A549 (cell line): ENCODE data around the gene CALML3. TPM values are rescaled to one million over a fixed set of nuclear protein-coding genes. Genes with fewer than 3 reads are reported as not detected.

Experiments
- ATAC-seq, 2 experiments: fragments of 200-7000 bp in 1 of 2; fragments of >200 bp in 1 of 2; cut with Nextera tagmentation in 1 of 2; cut with Tn5 transposase in 1 of 2; 3 replicates each; pipeline versions ENCODE4 v1.8.0 to v1.9.1; 2018 to 2020; ENCODE audit warnings: mild to moderate bottlenecking in 1 of 2, moderate library complexity in 1 of 2
- CTCF ChIA-PET: fragments of 300-600 bp; sonication (Branson Sonifier 250); formaldehyde crosslinking; extraction: SDS; loops from one replicate; lab custom pipeline; 2021; ENCODE audit warnings: antibody characterized with exemption, inconsistent platforms; lab: Yijun Ruan, JAX
- POLR2A ChIA-PET: fragments of 350-600 bp; formaldehyde crosslinking; extraction: SDS; loops from one replicate; lab custom pipeline; 2021; ENCODE audit warnings: antibody characterized with exemption, inconsistent platforms; lab: Yijun Ruan, JAX
- DNase-seq, 2 experiments: peaks; one replicate each; pipeline versions ENCODE4 v3.0.0 to v3.0.0-alpha.2; 2011 to 2016; ENCODE audit warnings: low read depth in 1 of 2, low spot score in 1 of 2
- FAIRE-seq: peaks from 2 replicates; lab custom pipeline; 2011; peaks lifted over from hg19 to GRCh38; lab: Jason Lieb, UNC
- H3K27ac ChIP-seq, 2 experiments: fragments of >200 bp; sonication (Bioruptor Twin); formaldehyde crosslinking; 3 replicates each; pipeline ENCODE4 v1.5.1; 2016 to 2017
- H3K4me1 ChIP-seq: fragments of >200 bp; sonication (Bioruptor Twin); formaldehyde crosslinking; 3 replicates; pipeline ENCODE4 v1.6.1; 2016
- H3K4me2 ChIP-seq: fragments of >200 bp; sonication (Bioruptor Twin); formaldehyde crosslinking; 3 replicates; pipeline ENCODE4 v1.6.1; 2016
- H3K4me3 ChIP-seq: fragments of >200 bp; sonication (Bioruptor Twin); formaldehyde crosslinking; 3 replicates; pipeline ENCODE4 v1.5.1; 2016
- H3K9me3 ChIP-seq: fragments of >200 bp; sonication (Bioruptor Twin); formaldehyde crosslinking; 3 replicates; pipeline ENCODE4 v1.6.1; 2016
- BCL3 ChIP-seq: fragments of >200 bp; sonication (Bioruptor Twin); formaldehyde crosslinking; IDR thresholded peaks from 3 replicates; pipeline ENCODE4 v1.6.1; 2016
- CBX8 ChIP-seq: fragments of 200-600 bp; sonication (generic); IDR thresholded peaks from 2 replicates; pipeline ENCODE4 v1.6.1; 2016
- CEBPB ChIP-seq, 2 experiments: fragments of >200 bp in 1 of 2; sonication (Bioruptor Twin) in 1 of 2; formaldehyde crosslinking in 1 of 2; IDR thresholded peaks; 2 replicates each; pipeline ENCODE4 v1.6.1; 2012 to 2016
- CHD2 ChIP-seq: fragments of 150-350 bp; IDR thresholded peaks from 2 replicates; pipeline ENCODE4 v1.6.1; 2014; ENCODE audit warnings: low read length; ENCODE audit not compliant: partially characterized antibody
- EHMT2 ChIP-seq: fragments of 200-600 bp; sonication (generic); IDR thresholded peaks from 2 replicates; pipeline ENCODE4 v1.6.1; 2016; ENCODE audit warnings: antibody characterized with exemption, low read depth, mild to moderate bottlenecking, moderate library complexity
- EP300 ChIP-seq, 2 experiments: fragments of >200 bp; sonication (Bioruptor Twin); formaldehyde crosslinking; IDR thresholded peaks; 2 replicates in 1 of 2; 3 replicates in 1 of 2; pipeline ENCODE4 v1.6.1; 2016 to 2017
- FOSB ChIP-seq: fragments of 250-450 bp; sonication (Bioruptor Pico); IDR thresholded peaks from 2 replicates; pipeline ENCODE4 v1.5.0; 2020; ENCODE audit warnings: mild to moderate bottlenecking, moderate library complexity
- FOSL2 ChIP-seq, 2 experiments: fragments of 450-650 bp in 1 of 2; fragments of >200 bp in 1 of 2; sonication (Bioruptor Twin) in 1 of 2; formaldehyde crosslinking; IDR thresholded peaks; 2 replicates each; pipeline versions ENCODE4 v1.5.0 to v1.6.1; 2016 to 2020; ENCODE audit warnings: mild to moderate bottlenecking in 1 of 2, moderate library complexity in 1 of 2
- HEYL ChIP-seq: fragments of 250-450 bp; sonication (Bioruptor Pico); IDR thresholded peaks from 2 replicates; pipeline ENCODE4 v1.8.0; 2021; ENCODE audit warnings: mild to moderate bottlenecking, moderate library complexity
- HOXB13 ChIP-seq: fragments of 250-450 bp; sonication (Bioruptor Pico); IDR thresholded peaks from 2 replicates; pipeline ENCODE4 v1.5.0; 2020; ENCODE audit warnings: low read depth, mild to moderate bottlenecking, moderate library complexity
- JUN ChIP-seq, 2 experiments: fragments of >200 bp; sonication (Bioruptor Twin); formaldehyde crosslinking; IDR thresholded peaks; 2 replicates in 1 of 2; 3 replicates in 1 of 2; pipeline ENCODE4 v1.6.1; 2016 to 2017
- KDM1A ChIP-seq: fragments of 200-600 bp; sonication (generic); IDR thresholded peaks from 2 replicates; pipeline ENCODE4 v1.6.1; 2016; ENCODE audit warnings: low read depth, mild to moderate bottlenecking
- KDM5A ChIP-seq: fragments of 200-600 bp; sonication (generic); IDR thresholded peaks from 2 replicates; pipeline ENCODE4 v1.6.1; 2016; ENCODE audit warnings: antibody characterized with exemption, mild to moderate bottlenecking
- MYC ChIP-seq: IDR thresholded peaks from 2 replicates; pipeline ENCODE4 v1.6.1; 2012; ENCODE audit warnings: mild to moderate bottlenecking, inconsistent platforms, low read length, improper control_type of control experiment, borderline replicate concordance
- NR3C1 ChIP-seq: fragments of >200 bp; sonication (Bioruptor Twin); formaldehyde crosslinking; IDR thresholded peaks from 3 replicates; pipeline ENCODE4 v1.6.1; 2017
- PBX3 ChIP-seq: IDR thresholded peaks from 2 replicates; pipeline ENCODE4 v1.6.1; 2012
- PHF8 ChIP-seq: fragments of 200-600 bp; sonication (generic); IDR thresholded peaks from 2 replicates; pipeline ENCODE4 v1.6.1; 2016; ENCODE audit warnings: low read depth, mild to moderate bottlenecking, antibody characterized with exemption, moderate library complexity, borderline replicate concordance
- RAD21 ChIP-seq, 2 experiments: fragments of >200 bp in 1 of 2; sonication (Bioruptor Twin) in 1 of 2; formaldehyde crosslinking in 1 of 2; IDR thresholded peaks in 1 of 2; conservative IDR thresholded peaks in 1 of 2; 2 replicates in 1 of 2; 3 replicates in 1 of 2; pipeline ENCODE4 v1.6.1; 2012 to 2018; ENCODE audit warnings: inconsistent platforms in 1 of 2
- RCOR1 ChIP-seq: fragments of 150-350 bp; IDR thresholded peaks from 2 replicates; pipeline ENCODE4 v1.6.1; 2014; ENCODE audit warnings: antibody characterized with exemption, low read length, low read depth
- REST ChIP-seq: fragments of 200-600 bp; sonication (generic); IDR thresholded peaks from 2 replicates; pipeline ENCODE4 v1.6.1; 2016; ENCODE audit warnings: antibody characterized with exemption, mild to moderate bottlenecking, moderate library complexity
- SREBF2 ChIP-seq: fragments of 450-650 bp; IDR thresholded peaks from 2 replicates; pipeline ENCODE4 v1.6.1; 2014; ENCODE audit warnings: mild to moderate bottlenecking, moderate library complexity
- ZC3H11A ChIP-seq: fragments of 450-650 bp; IDR thresholded peaks from 2 replicates; pipeline ENCODE4 v1.6.1; 2014; ENCODE audit warnings: antibody characterized with exemption, mild to moderate bottlenecking
- ZNF302 ChIP-seq: fragments of 250-450 bp; sonication (Bioruptor Pico); IDR thresholded peaks from 2 replicates; pipeline ENCODE4 v1.9.0; 2021; ENCODE audit warnings: inconsistent platforms, mild to moderate bottlenecking, moderate library complexity
- ZSCAN20 ChIP-seq: fragments of 250-450 bp; sonication (Bioruptor Pico); IDR thresholded peaks from 2 replicates; pipeline ENCODE4 v1.8.0; 2022; ENCODE audit warnings: mild to moderate bottlenecking, moderate library complexity
- WGBS: methylation state at CpG from one replicate; pipeline ENCODE4 v1.1.6; 2017; ENCODE audit errors: missing lambda C conversion rate; 5-methylcytosine and 5-hydroxymethylcytosine counted together
- polyA plus RNA-seq, 4 experiments: library from polyadenylated mRNA; depleted of rRNA in 3 of 4; stranded (reverse); fragments of >200 nt; fragmentation: RNase III in 1 of 4; extraction: RNeasy Plus Mini Kit Qiagen cat#74134 plus additional on column Dnase treatment in 1 of 4; gene quantifications; 2 replicates in 3 of 4; 3 replicates in 1 of 4; pipeline ENCODE4 v1.2.3, GENCODE V29; 2011 to 2017

CALML3 gene
- polyA plus RNA-seq, 2 of the 4 experiments (the other 2 are of a cell fraction): not detected

GRCh38 chr10:5502571-5503476 lies 21.9 kb upstream of the CALML3 start:
- no peak for ATAC-seq

GRCh38 chr10:5503477-5503835 lies 21.3 kb upstream of the CALML3 start:
- ATAC-seq: no peak
- no peak for TF ChIP-seq ZC3H11A
- TF ChIP-seq RAD21 (conservative IDR thresholded peaks at IDR 0.05 in 1 of 2, IDR thresholded peaks at IDR 0.05 in 1 of 2): no peak
- no peak for TF ChIP-seq EHMT2
- TF ChIP-seq PHF8: no peak
- no peak for TF ChIP-seq EP300 (IDR thresholded peaks at IDR 0.05)
- TF ChIP-seq ZNF302 (CRISPR knock-in tag): no peak
- no peak for TF ChIP-seq HEYL (CRISPR knock-in tag)
- TF ChIP-seq CEBPB (IDR thresholded peaks at IDR 0.05): no peak
- no peak for TF ChIP-seq KDM5A
- TF ChIP-seq KDM1A: no peak
- TF ChIP-seq, all 56 proteins: peak for 0
- no peak overlapping the region for H3K4me2 ChIP-seq
- ChIA-PET CTCF (no interaction called here), POLR2A (no interaction called here)
- H3K9me3 ChIP-seq: no peaks in the 10 kb centered on the region
- H3K27ac ChIP-seq: no peak overlapping the region
- H3K4me3 ChIP-seq: no peak overlapping the region
- DNase-seq (no peak), FAIRE-seq (no peak)
- H3K4me1 ChIP-seq: no peaks in the 10 kb centered on the region
- WGBS: 56% methylated on average over 3 of the region's 3 CpGs

More at GRCh38 chr10:5502571-5503476, 21.9 kb upstream of the CALML3 start:
- DNase-seq (no peak), FAIRE-seq (no peak)
- H3K4me2 ChIP-seq: no peak overlapping the region
- TF ChIP-seq BCL3: no peak
- TF ChIP-seq REST: no peak
- no peak for TF ChIP-seq HOXB13 (CRISPR knock-in tag)
- no peak for TF ChIP-seq FOSB
- no peak for TF ChIP-seq ZC3H11A
- no peak for TF ChIP-seq KDM1A
- no peak for TF ChIP-seq SREBF2
- no peak for TF ChIP-seq MYC
- no peak for TF ChIP-seq CBX8
- TF ChIP-seq RCOR1: no peak
- no peak for TF ChIP-seq JUN (IDR thresholded peaks at IDR 0.05)
- no peak for TF ChIP-seq FOSL2 (IDR thresholded peaks at IDR 0.05)
- no peak for TF ChIP-seq FOSL2 (CRISPR knock-in tag; IDR thresholded peaks at IDR 0.05)
- TF ChIP-seq CHD2: no peak
- no peak for TF ChIP-seq KDM5A
- no peak for TF ChIP-seq PBX3
- no peak for TF ChIP-seq NR3C1
- TF ChIP-seq ZSCAN20 (CRISPR knock-in tag): no peak
- CTCF ChIA-PET: interaction anchor here (4.8 kb wide), 1 partner anchor 120 kb away, joined by 23 read pairs; no protein-coding TSS in a partner anchor
- H3K4me1 ChIP-seq: no peaks in the 10 kb centered on the region
- POLR2A ChIA-PET: no interaction called here
- no peaks in the 10 kb centered on the region for H3K9me3 ChIP-seq
- 82% methylated on average over 14 of the region's 14 CpGs for WGBS
- H3K4me3 ChIP-seq: no peak overlapping the region
- H3K27ac ChIP-seq: no peak overlapping the region
